Measurements from ENCODE around the gene ST6GALNAC3. TPM values are rescaled to one million over a fixed set of nuclear protein-coding genes. Genes with fewer than 3 reads are reported as not detected.

Gene ST6GALNAC3
- total RNA-seq, 1 donor from 2014 or later = 5.6 TPM

DNA sequence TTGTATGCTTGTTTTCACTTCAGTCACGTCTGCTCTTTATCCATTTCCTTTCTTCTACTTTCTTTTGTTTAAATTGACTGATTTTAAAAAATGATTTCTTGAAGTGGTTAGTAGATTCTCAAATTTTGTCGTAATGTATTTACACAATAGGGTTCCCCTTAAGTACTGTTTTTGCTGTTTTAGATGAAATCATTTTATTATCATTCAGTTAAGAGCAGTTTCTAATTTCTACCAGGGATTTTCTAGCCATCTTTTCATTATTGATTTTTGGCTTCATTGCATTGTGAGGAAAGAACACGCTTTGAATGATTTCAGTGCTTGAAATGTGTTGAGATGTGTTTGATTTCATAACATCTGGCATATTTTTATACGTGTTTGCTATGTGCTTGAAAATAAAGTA lies 27.0 kb downstream of the ST6GALNAC3 start:
- H3K9me3 ChIP-seq = no peaks in the 10 kb centered on the region
- intact Hi-C loops (cut with DNase I) = no loop called here
- H3K36me3 ChIP-seq = no peaks in the 10 kb centered on the region
- ATAC-seq (no peak), DNase-seq (no peak)
- TF ChIP-seq, protein P1, sequence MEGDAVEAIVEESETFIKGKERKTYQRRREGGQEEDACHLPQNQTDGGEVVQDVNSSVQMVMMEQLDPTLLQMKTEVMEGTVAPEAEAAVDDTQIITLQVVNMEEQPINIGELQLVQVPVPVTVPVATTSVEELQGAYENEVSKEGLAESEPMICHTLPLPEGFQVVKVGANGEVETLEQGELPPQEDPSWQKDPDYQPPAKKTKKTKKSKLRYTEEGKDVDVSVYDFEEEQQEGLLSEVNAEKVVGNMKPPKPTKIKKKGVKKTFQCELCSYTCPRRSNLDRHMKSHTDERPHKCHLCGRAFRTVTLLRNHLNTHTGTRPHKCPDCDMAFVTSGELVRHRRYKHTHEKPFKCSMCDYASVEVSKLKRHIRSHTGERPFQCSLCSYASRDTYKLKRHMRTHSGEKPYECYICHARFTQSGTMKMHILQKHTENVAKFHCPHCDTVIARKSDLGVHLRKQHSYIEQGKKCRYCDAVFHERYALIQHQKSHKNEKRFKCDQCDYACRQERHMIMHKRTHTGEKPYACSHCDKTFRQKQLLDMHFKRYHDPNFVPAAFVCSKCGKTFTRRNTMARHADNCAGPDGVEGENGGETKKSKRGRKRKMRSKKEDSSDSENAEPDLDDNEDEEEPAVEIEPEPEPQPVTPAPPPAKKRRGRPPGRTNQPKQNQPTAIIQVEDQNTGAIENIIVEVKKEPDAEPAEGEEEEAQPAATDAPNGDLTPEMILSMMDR (IDR thresholded peaks at IDR 0.05) = no peak
- no peaks in the 10 kb centered on the region for H3K27me3 ChIP-seq
- H3K4me3 ChIP-seq = no peak overlapping the region
- H3K4me1 ChIP-seq = no peaks in the 10 kb centered on the region
- no peak overlapping the region for H3K27ac ChIP-seq

DNA sequence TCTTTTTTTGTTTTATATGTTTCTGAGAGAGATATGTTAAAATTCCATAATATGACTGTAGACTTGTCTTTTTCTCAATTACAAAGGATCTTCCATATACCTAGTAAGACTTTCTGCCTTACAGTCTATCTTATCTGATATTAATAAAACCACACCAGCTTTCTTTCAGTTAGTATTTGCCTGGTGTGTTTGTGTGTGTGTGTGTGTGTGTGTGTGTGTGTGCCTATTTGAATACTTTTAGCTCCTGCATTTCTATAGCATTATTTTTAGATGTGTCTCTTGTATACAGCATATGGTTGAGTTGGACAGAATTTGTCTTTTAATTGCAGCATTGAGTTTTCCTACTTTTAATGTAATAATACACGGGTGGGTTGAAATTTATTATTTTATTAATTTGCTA lies 27.5 kb downstream of the ST6GALNAC3 start:
- H3K4me3 ChIP-seq = no peak overlapping the region
- H3K36me3 ChIP-seq = no peaks in the 10 kb centered on the region
- DNase-seq (no peak), ATAC-seq (no peak)
- TF ChIP-seq, protein P1 (IDR thresholded peaks at IDR 0.05) = no peak
- H3K27me3 ChIP-seq = no peaks in the 10 kb centered on the region
- no peaks in the 10 kb centered on the region for H3K9me3 ChIP-seq
- intact Hi-C loops (cut with DNase I) = no loop called here
- no peaks in the 10 kb centered on the region for H3K4me1 ChIP-seq
- H3K27ac ChIP-seq = no peak overlapping the region

DNA sequence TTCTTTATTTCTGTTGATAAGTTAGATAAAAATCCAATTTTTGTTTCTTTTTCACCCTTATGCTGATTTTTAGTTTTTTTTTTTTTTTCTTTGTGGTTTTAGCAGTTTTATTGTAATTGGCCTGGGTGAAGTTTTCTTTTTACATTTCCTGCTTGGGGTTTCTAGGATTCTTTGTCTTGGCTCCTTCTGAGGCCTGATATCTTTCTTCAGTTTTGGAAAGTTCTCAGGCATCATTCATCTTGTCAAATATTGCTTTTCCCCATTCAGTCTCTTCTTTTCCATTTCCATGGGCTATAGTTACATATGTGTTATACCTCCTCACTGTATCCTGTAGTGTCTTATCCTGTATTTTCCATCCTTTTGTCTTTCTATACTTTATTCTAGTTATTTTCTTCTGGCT lies 28.5 kb downstream of the ST6GALNAC3 start:
- Histone ChIP-seq H3K36me3 (no peaks in the 10 kb centered on the region), H3K27me3 (no peaks in the 10 kb centered on the region), H3K9me3 (no peaks in the 10 kb centered on the region), H3K4me3 (no peak overlapping the region), H3K27ac (no peak overlapping the region), H3K4me1 (no peaks in the 10 kb centered on the region)
- DNase-seq (no peak), ATAC-seq (no peak)
- TF ChIP-seq, protein P1 (IDR thresholded peaks at IDR 0.05) = no peak
- intact Hi-C loops (cut with DNase I) = no loop called here

DNA sequence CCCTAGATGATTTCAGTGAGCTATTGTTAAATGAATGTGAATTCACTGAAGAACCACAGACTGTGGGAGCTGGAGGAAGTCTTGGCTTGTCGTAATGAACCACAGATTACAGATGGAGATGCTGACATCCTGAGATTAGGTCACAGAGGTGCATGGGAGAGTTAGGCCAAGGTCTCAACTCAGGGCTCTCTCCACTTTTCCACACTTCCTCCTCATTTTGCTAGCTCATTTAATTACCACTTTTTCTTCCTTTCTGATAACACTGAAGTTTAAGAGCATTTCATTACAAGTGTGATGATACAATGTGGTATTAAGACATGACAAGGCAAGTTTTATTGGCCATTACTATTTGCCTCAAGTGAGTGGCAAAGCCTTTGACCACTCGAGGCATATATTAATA lies 30.8 kb downstream of the ST6GALNAC3 start:
- DNase-seq = no peak
- H3K4me1 ChIP-seq = no peaks in the 10 kb centered on the region
- ATAC-seq = no peak
- intact Hi-C loops (cut with DNase I) = loop anchor here (5.0 kb wide), 1 partner anchor 73 kb away; no protein-coding TSS in a partner anchor
- H3K36me3 ChIP-seq = no peaks in the 10 kb centered on the region
- TF ChIP-seq, protein P1 (IDR thresholded peaks at IDR 0.05) = no peak
- no peak overlapping the region for H3K27ac ChIP-seq
- H3K9me3 ChIP-seq = no peaks in the 10 kb centered on the region
- H3K4me3 ChIP-seq = no peak overlapping the region
- H3K27me3 ChIP-seq = no peaks in the 10 kb centered on the region

DNA sequence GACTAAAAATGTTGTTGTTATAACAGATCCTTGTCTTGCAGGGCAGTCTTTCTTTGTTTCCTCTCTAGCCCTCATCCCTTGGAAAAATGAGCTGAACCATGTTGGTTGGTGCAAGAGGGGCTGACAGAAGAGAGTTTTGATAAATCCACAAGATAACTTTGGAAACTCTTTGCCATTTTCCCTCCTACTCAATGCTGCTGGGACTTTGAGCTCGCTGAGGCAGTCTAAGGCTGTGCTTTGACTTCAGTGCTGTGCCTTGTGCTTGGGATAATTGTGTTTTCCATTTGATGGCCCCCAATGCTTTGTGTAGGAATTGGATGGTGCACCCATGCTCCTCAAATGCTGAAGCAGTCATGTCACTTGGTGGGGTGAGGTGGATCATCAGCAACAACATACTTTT lies 31.7 kb downstream of the ST6GALNAC3 start:
- Histone ChIP-seq H3K4me3 (no peak overlapping the region), H3K4me1 (no peaks in the 10 kb centered on the region), H3K36me3 (no peaks in the 10 kb centered on the region), H3K27ac (no peak overlapping the region), H3K27me3 (no peaks in the 10 kb centered on the region), H3K9me3 (no peaks in the 10 kb centered on the region)
- ATAC-seq = no peak
- intact Hi-C loops (cut with DNase I) = loop anchor here (5.0 kb wide), 1 partner anchor 74 kb away; no protein-coding TSS in a partner anchor
- DNase-seq = no peak
- TF ChIP-seq, protein P1 (IDR thresholded peaks at IDR 0.05) = no peak

DNA sequence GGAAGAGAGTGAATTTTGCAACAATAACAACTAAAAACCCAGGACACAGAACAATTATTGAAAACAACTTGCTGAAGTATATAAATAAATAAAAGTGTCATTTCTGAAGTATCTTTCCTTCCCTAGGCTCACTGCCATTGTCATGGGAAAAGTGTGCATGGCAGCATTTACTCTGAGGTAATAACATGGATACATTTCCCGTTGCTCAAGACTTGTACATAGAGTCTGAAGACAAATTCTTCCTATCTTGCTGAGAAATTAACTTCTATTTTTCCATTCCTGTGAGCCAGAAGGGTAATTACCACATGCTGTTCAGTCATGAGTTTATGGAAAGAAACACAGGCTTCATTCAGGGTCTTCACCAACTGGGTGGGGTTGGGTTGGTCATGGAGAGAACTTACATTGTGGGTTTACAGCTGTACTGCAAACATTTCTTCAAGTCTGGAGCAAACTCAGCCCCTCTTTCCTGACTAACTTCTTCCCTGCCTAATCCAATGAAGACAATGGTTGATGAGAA lies 32.2 kb downstream of the ST6GALNAC3 start:
- no peak for DNase-seq
- H3K36me3 ChIP-seq = no peaks in the 10 kb centered on the region
- H3K4me3 ChIP-seq = no peak overlapping the region
- no peak for ATAC-seq
- TF ChIP-seq, protein P1 (IDR thresholded peaks at IDR 0.05) = no peak
- H3K4me1 ChIP-seq = no peaks in the 10 kb centered on the region
- H3K9me3 ChIP-seq = no peaks in the 10 kb centered on the region
- intact Hi-C loops (cut with DNase I) = loop anchor here (5.0 kb wide), 1 partner anchor 74 kb away; no protein-coding TSS in a partner anchor
- H3K27me3 ChIP-seq = no peaks in the 10 kb centered on the region
- H3K27ac ChIP-seq = no peak overlapping the region
